Measurements from ENCODE around the gene PEPD.

DNA sequence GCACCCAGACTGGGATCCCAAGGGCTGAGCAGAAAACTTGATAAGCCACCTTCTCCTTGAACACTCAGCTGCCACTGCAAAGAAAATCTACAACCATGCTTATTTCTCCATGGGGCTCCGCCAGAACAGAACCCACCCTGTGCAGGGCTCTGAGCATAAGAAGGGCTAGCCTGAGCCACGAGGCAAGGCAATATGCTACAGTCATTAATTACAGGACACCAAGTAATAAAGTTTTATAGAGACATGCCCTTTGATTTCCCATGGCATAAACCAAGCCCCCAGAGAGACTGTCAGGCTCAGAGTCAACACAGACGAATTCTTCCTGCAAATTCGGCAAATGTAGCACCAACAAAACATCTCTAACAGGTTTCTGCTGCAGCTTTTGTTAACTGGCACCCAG lies 5.7 kb downstream of the PEPD start:
- TF ChIP-seq, protein P1, sequence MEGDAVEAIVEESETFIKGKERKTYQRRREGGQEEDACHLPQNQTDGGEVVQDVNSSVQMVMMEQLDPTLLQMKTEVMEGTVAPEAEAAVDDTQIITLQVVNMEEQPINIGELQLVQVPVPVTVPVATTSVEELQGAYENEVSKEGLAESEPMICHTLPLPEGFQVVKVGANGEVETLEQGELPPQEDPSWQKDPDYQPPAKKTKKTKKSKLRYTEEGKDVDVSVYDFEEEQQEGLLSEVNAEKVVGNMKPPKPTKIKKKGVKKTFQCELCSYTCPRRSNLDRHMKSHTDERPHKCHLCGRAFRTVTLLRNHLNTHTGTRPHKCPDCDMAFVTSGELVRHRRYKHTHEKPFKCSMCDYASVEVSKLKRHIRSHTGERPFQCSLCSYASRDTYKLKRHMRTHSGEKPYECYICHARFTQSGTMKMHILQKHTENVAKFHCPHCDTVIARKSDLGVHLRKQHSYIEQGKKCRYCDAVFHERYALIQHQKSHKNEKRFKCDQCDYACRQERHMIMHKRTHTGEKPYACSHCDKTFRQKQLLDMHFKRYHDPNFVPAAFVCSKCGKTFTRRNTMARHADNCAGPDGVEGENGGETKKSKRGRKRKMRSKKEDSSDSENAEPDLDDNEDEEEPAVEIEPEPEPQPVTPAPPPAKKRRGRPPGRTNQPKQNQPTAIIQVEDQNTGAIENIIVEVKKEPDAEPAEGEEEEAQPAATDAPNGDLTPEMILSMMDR (IDR thresholded peaks at IDR 0.05; ENCODE audit: poor library complexity) = no peak
- TF ChIP-seq EZH2 (IDR thresholded peaks at IDR 0.05; ENCODE audit: borderline replicate concordance) = no peak

Data from hepatocyte (in vitro differentiated cells).